ENCODE data around the gene TFCP2. TPM values are rescaled to one million over a fixed set of nuclear protein-coding genes. Genes with fewer than 3 reads are reported as not detected.

Gene TFCP2
- total RNA-seq, 1 experiment from 2014 or later: 27.3 TPM

GRCh38 chr12:51200156-51200555 lies 27.2 kb upstream of the TFCP2 start:
- Histone ChIP-seq H3K4me3 (ENCODE audit: low read length) (no peak overlapping the region), H3F3A (ENCODE audit: low read length, unreplicated experiment) (no peaks in the 10 kb centered on the region), H3K4me1 (ENCODE audit: insufficient read depth, low read length) (no peaks in the 10 kb centered on the region), H3K79me2 (ENCODE audit: low read length) (no peaks in the 10 kb centered on the region), H2AFZ (ENCODE audit: low read length) (no peak overlapping the region), H3K36me3 (ENCODE audit: low read depth, low read length) (no peaks in the 10 kb centered on the region), H3K9me2 (replicated peaks; ENCODE audit: low read length) (no peaks in the 10 kb centered on the region), H3K9ac (ENCODE audit: low read length) (no peak overlapping the region), H4K20me1 (ENCODE audit: low read length) (no peaks in the 10 kb centered on the region), H3K4me2 (ENCODE audit: low read length) (no peak overlapping the region), H3K9me3 (ENCODE audit: low read length) (no peaks in the 10 kb centered on the region), H3K27ac (ENCODE audit: low read length) (no peak overlapping the region), H3K27me3 (ENCODE audit: low read length) (no peaks in the 10 kb centered on the region)
- TF ChIP-seq CTCF (conservative IDR thresholded peaks at IDR 0.05; ENCODE audit: low read depth, low read length) (no peak), EZH2 (IDR thresholded peaks at IDR 0.05; ENCODE audit: low read length, unreplicated experiment) (no peak), EZH2phosphoT487 (IDR thresholded peaks at IDR 0.05; ENCODE audit: borderline replicate concordance, low read length) (no peak)
- ChIA-PET CTCF (no interaction called here), POLR2A (ENCODE audit: unreplicated experiment) (no interaction called here)
- intact Hi-C loops (cut with micrococcal nuclease): no loop called here
- ATAC-seq (no peak), DNase-seq (no peak)
- no TSS peak for BruUV-seq (replicated peaks)

- Histone ChIP-seq H3F3A (ENCODE audit: low read length, unreplicated experiment) (no peaks in the 10 kb centered on the region), H3K9me2 (replicated peaks; ENCODE audit: low read length) (no peaks in the 10 kb centered on the region), H3K9me3 (ENCODE audit: low read length) (no peaks in the 10 kb centered on the region), H3K36me3 (ENCODE audit: low read depth, low read length) (no peaks in the 10 kb centered on the region), H3K27me3 (ENCODE audit: low read length) (no peaks in the 10 kb centered on the region), H3K9ac (ENCODE audit: low read length) (no peak overlapping the region), H3K4me1 (ENCODE audit: insufficient read depth, low read length) (no peaks in the 10 kb centered on the region), H3K79me2 (ENCODE audit: low read length) (no peaks in the 10 kb centered on the region), H4K20me1 (ENCODE audit: low read length) (no peaks in the 10 kb centered on the region), H3K4me3 (ENCODE audit: low read length) (no peak overlapping the region), H2AFZ (ENCODE audit: low read length) (no peak overlapping the region), H3K27ac (ENCODE audit: low read length) (no peak overlapping the region), H3K4me2 (ENCODE audit: low read length) (no peak overlapping the region)
- TF ChIP-seq EZH2phosphoT487 (IDR thresholded peaks at IDR 0.05; ENCODE audit: borderline replicate concordance, low read length) (no peak), EZH2 (IDR thresholded peaks at IDR 0.05; ENCODE audit: low read length, unreplicated experiment) (no peak), CTCF (conservative IDR thresholded peaks at IDR 0.05; ENCODE audit: low read depth, low read length) (no peak)
- BruUV-seq (replicated peaks): no TSS peak
- no peak for DNase-seq
- ATAC-seq: no peak
- ChIA-PET POLR2A (ENCODE audit: unreplicated experiment) (no interaction called here), CTCF (interaction anchor here (0.6 kb wide), 1 partner anchor 116 kb away, joined by 3 read pairs; no protein-coding TSS in a partner anchor)
- intact Hi-C loops (cut with micrococcal nuclease): no loop called here
Observed at GRCh38 chr12:51199366-51199945, 26.5 kb upstream of the TFCP2 start.

GRCh38 chr12:51198568-51199365 lies 25.8 kb upstream of the TFCP2 start:
- no peak for ATAC-seq
- no peaks in the 10 kb centered on the region for H3K27me3 ChIP-seq (ENCODE audit: low read length)
- DNase-seq: no peak
- H4K20me1 ChIP-seq (ENCODE audit: low read length): no peaks in the 10 kb centered on the region
- H3K4me1 ChIP-seq (ENCODE audit: insufficient read depth, low read length): no peaks in the 10 kb centered on the region
- H3K9me3 ChIP-seq (ENCODE audit: low read length): no peaks in the 10 kb centered on the region
- H3K9ac ChIP-seq (ENCODE audit: low read length): no peak overlapping the region
- intact Hi-C loops (cut with micrococcal nuclease): no loop called here
- H3K9me2 ChIP-seq (replicated peaks; ENCODE audit: low read length): no peaks in the 10 kb centered on the region
- ChIA-PET POLR2A (ENCODE audit: unreplicated experiment) (no interaction called here), CTCF (no interaction called here)
- H3K27ac ChIP-seq (ENCODE audit: low read length): no peak overlapping the region
- no peak overlapping the region for H2AFZ ChIP-seq (ENCODE audit: low read length)
- H3K4me2 ChIP-seq (ENCODE audit: low read length): no peak overlapping the region
- no peaks in the 10 kb centered on the region for H3K79me2 ChIP-seq (ENCODE audit: low read length)
- no peak overlapping the region for H3K4me3 ChIP-seq (ENCODE audit: low read length)
- BruUV-seq (replicated peaks): no TSS peak
- no peaks in the 10 kb centered on the region for H3K36me3 ChIP-seq (ENCODE audit: low read depth, low read length)
- TF ChIP-seq EZH2 (IDR thresholded peaks at IDR 0.05; ENCODE audit: low read length, unreplicated experiment): no peak
- H3F3A ChIP-seq (ENCODE audit: low read length, unreplicated experiment): no peaks in the 10 kb centered on the region
